Measurements from ENCODE around the gene SELENON.

SELENON gene

GRCh38 chr1:25771221-25772114 is 28.5 kb upstream of the SELENON start:
- DNase-seq = no peak

- DNase-seq = no peak
Observed at GRCh38 chr1:25772164-25772563, 27.8 kb upstream of the SELENON start.

GRCh38 chr1:25772692-25773245 is 27.2 kb upstream of the SELENON start:
- no peak for DNase-seq

- DNase-seq = no peak
Observed at GRCh38 chr1:25773441-25774125, 26.4 kb upstream of the SELENON start.

- DNase-seq = no peak
Observed at GRCh38 chr1:25774206-25774803, 25.7 kb upstream of the SELENON start.

GRCh38 chr1:25774921-25775771 is 24.8 kb upstream of the SELENON start:
- DNase-seq = no peak

- no peak for DNase-seq
Observed at GRCh38 chr1:25779388-25779787, 20.6 kb upstream of the SELENON start.

GRCh38 chr1:25779894-25780293 is 20.1 kb upstream of the SELENON start:
- no peak for DNase-seq

GRCh38 chr1:25780318-25781129 is 19.5 kb upstream of the SELENON start:
- DNase-seq = no peak

GRCh38 chr1:25781130-25781433 is 18.9 kb upstream of the SELENON start:
- no peak for DNase-seq

- no peak for DNase-seq
Observed at GRCh38 chr1:25782608-25783201, 17.3 kb upstream of the SELENON start.

- no peak for DNase-seq
Observed at GRCh38 chr1:25784575-25785051, 15.4 kb upstream of the SELENON start.

GRCh38 chr1:25785333-25786067 is 14.5 kb upstream of the SELENON start:
- no peak for DNase-seq

GRCh38 chr1:25786887-25787759 is 12.9 kb upstream of the SELENON start:
- DNase-seq = peak; percentile 43

GRCh38 chr1:25787760-25788166 is 12.2 kb upstream of the SELENON start:
- no peak for DNase-seq

- no peak for DNase-seq
Observed at GRCh38 chr1:25790472-25790871, 9.5 kb upstream of the SELENON start.

GRCh38 chr1:25792115-25792514 is 7.9 kb upstream of the SELENON start:
- no peak for DNase-seq

GRCh38 chr1:25793585-25794170 is 6.3 kb upstream of the SELENON start:
- DNase-seq = no peak

GRCh38 chr1:25794325-25794724 is 5.7 kb upstream of the SELENON start:
- peak; percentile 44 for DNase-seq

Data from fibroblast of skin of back (primary cell).